GM23248 (cell line): ENCODE results near the gene SIGLEC1. TPM values are rescaled to one million over a fixed set of nuclear protein-coding genes. Genes with fewer than 3 reads are reported as not detected.

Experiments used
- DNase-seq: peaks from one replicate; pipeline ENCODE4 v3.0.0-alpha.2; 2015
- H2AFZ ChIP-seq: fragments of 200-600 bp; sonication (generic); 2 replicates; pipeline ENCODE4 v1.6.1; 2016; ENCODE audit warnings: antibody characterized with exemption
- H3F3A ChIP-seq: fragments of 200-600 bp; sonication (generic); 2 replicates; pipeline ENCODE4 v1.6.1; 2016; ENCODE audit warnings: mild to moderate bottlenecking, antibody characterized with exemption, mixed run types; ENCODE audit not compliant: insufficient read depth
- H3K27ac ChIP-seq: fragments of 200-600 bp; sonication (generic); 2 replicates; pipeline ENCODE4 v1.5.1; 2016; ENCODE audit warnings: mild to moderate bottlenecking
- H3K27me3 ChIP-seq: fragments of 200-600 bp; sonication (generic); replicated peaks from 2 replicates; pipeline ENCODE4 v1.6.1; 2016; ENCODE audit warnings: mild to moderate bottlenecking; ENCODE audit not compliant: insufficient read depth
- H3K36me3 ChIP-seq: fragments of 200-600 bp; sonication (generic); 2 replicates; pipeline ENCODE4 v1.6.1; 2016; ENCODE audit warnings: low read depth, mild to moderate bottlenecking
- H3K4me1 ChIP-seq: fragments of 200-600 bp; sonication (generic); 2 replicates; pipeline ENCODE4 v1.6.1; 2016; ENCODE audit warnings: mild to moderate bottlenecking; ENCODE audit not compliant: insufficient read depth
- H3K4me2 ChIP-seq: fragments of 200-600 bp; sonication (generic); one replicate; pipeline ENCODE4 v1.6.1; 2016; ENCODE audit warnings: mild to moderate bottlenecking; ENCODE audit not compliant: unreplicated experiment
- H3K4me3 ChIP-seq: fragments of 200-600 bp; sonication (generic); 2 replicates; pipeline ENCODE4 v1.5.1; 2016; ENCODE audit warnings: mild to moderate bottlenecking
- H3K79me2 ChIP-seq: fragments of 200-600 bp; sonication (generic); 2 replicates; pipeline ENCODE4 v1.6.1; 2016; ENCODE audit warnings: mild to moderate bottlenecking; ENCODE audit not compliant: insufficient read depth
- H3K9ac ChIP-seq: fragments of 200-600 bp; sonication (generic); 2 replicates; pipeline ENCODE4 v1.6.1; 2016; ENCODE audit warnings: mild to moderate bottlenecking
- H3K9me2 ChIP-seq: fragments of 200-600 bp; sonication (generic); 2 replicates; pipeline ENCODE4 v1.6.1; 2016; ENCODE audit warnings: mixed run types, mild to moderate bottlenecking, moderate library complexity; ENCODE audit not compliant: insufficient read depth
- H3K9me3 ChIP-seq: fragments of 200-600 bp; sonication (generic); one replicate; pipeline ENCODE4 v1.6.1; 2017; ENCODE audit warnings: low read depth
- H4K20me1 ChIP-seq: fragments of 200-600 bp; sonication (generic); 2 replicates; pipeline ENCODE4 v1.6.0; 2016; ENCODE audit not compliant: insufficient read depth
- EZH2 ChIP-seq: fragments of 200-600 bp; sonication (generic); IDR thresholded peaks from 2 replicates; pipeline ENCODE4 v1.6.1; 2018; ENCODE audit warnings: antibody characterized with exemption, mild to moderate bottlenecking; ENCODE audit not compliant: insufficient read depth, poor library complexity, severe bottlenecking
- EZH2phosphoT487 ChIP-seq: fragments of 200-600 bp; sonication (generic); IDR thresholded peaks from 2 replicates; pipeline ENCODE4 v1.6.1; 2018; ENCODE audit warnings: antibody characterized with exemption, moderate library complexity, mild to moderate bottlenecking, low read depth; ENCODE audit not compliant: insufficient read depth
- WGBS, 2 experiments: methylation state at CpG; one replicate each; pipeline ENCODE4 v1.1.6; 2015 to 2017; ENCODE audit warnings: low lambda C conversion rate in 2 of 2, low coverage in 1 of 2; ENCODE audit errors: missing lambda C conversion rate in 2 of 2; 5-methylcytosine and 5-hydroxymethylcytosine counted together
- in situ Hi-C: fragments of 300-500 bp; cut with MboI; formaldehyde crosslinking; loops from 2 replicates; pipeline ENCODE4 v1.15.0; 2020
- polyA plus RNA-seq: library from polyadenylated mRNA; unstranded; fragments of >200 nt; fragmentation: Nextera tagmentation; extraction: Ambion mirVana; gene quantifications from 2 replicates; pipeline ENCODE4 v1.2.1, GENCODE V29; 2016
- total RNA-seq: library from RNA; depleted of rRNA; stranded (reverse); fragments of >200 nt; shearing (Covaris generic); gene quantifications from 2 replicates; pipeline ENCODE4 v1.2.3, GENCODE V29; 2014

SIGLEC1 gene
- total and polyA plus RNA-seq, 2 experiments from 2014 or later: not detected

DNA sequence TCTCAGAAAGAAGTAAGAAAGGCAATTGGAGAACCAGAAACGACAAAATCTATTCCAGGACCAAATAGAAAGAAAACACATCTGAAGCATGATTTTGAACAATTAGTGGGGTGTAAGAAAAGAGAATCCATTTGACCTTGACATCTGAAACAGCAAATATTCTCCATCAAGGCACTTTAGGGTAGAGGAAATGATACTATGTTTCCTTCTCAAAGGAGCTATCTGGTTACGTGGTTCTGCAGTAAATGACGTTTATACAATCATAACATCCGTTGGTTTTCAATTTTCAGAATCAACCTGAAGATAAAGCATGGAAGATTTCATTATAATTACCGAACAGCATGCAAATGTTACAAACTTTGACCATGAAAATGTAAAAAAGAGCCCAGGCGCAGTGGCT, 8.2 kb upstream of the SIGLEC1 start:
- in situ Hi-C loops: no loop called here
- Histone ChIP-seq H3K4me1 (no peaks in the 10 kb centered on the region), H3K9ac (no peak overlapping the region), H3K79me2 (no peaks in the 10 kb centered on the region), H2AFZ (no peak overlapping the region), H3F3A (no peaks in the 10 kb centered on the region), H3K4me2 (no peak overlapping the region), H3K9me2 (no peaks in the 10 kb centered on the region), H3K27ac (no peak overlapping the region), H3K27me3 (peaks cover 16% of the 10 kb centered on the region), H3K9me3 (no peaks in the 10 kb centered on the region), H3K4me3 (no peak overlapping the region), H3K36me3 (no peaks in the 10 kb centered on the region), H4K20me1 (no peaks in the 10 kb centered on the region)
- no peak for DNase-seq
- WGBS, 2 experiments: 66 to 69% methylated on average over 6 of the region's 6 CpGs
- TF ChIP-seq EZH2 (no peak), EZH2phosphoT487 (no peak)

DNA sequence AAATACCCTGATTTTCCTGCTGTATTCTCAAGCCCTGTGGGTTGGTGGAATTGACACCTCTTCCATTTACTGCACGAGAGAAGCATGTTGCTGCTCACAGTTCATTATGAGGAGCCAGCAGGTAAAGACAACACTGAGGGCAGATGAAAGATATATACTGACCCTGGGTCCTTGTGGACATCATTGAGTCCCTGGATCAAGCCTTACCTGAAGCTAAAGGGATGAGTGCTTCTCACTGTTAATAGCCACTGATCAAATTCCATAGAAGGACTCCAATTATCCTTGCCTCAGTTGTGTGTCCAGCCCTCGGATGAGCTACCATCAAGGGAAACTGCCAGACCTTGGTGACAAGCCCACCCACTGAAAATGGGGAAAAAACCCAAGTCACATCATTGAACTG, 7.7 kb upstream of the SIGLEC1 start:
- Histone ChIP-seq H3K9me3 (no peaks in the 10 kb centered on the region), H4K20me1 (no peaks in the 10 kb centered on the region), H3K4me1 (no peaks in the 10 kb centered on the region), H3F3A (no peaks in the 10 kb centered on the region), H3K36me3 (no peaks in the 10 kb centered on the region), H2AFZ (no peak overlapping the region), H3K79me2 (no peaks in the 10 kb centered on the region), H3K27me3 (peaks cover 16% of the 10 kb centered on the region), H3K9me2 (no peaks in the 10 kb centered on the region), H3K9ac (no peak overlapping the region), H3K4me2 (no peak overlapping the region), H3K4me3 (no peak overlapping the region), H3K27ac (no peak overlapping the region)
- 38 to 58% methylated on average over 2 of the region's 2 CpGs for WGBS, 2 experiments
- TF ChIP-seq EZH2phosphoT487: no peak
- TF ChIP-seq EZH2: no peak
- in situ Hi-C loops: no loop called here
- no peak for DNase-seq

DNA sequence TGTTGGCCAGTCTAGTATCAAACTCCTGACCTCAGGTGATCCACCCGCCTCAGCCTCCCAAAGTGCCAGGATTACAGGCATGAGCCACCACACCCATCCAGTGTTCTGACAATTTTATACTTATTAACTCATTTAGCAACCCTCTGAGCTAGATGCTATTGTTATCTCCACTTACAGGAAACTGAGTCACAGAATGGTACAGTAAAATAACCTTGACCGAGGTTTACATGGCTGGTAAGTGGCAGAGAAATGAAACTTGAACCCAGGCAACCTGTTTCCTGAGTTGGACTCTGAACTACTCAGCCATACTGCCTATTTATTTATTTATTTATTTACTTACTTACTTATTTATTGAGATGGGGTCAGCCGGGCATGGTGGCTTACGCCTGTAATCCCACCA, 6.6 kb upstream of the SIGLEC1 start:
- in situ Hi-C loops: no loop called here
- no peak overlapping the region for H3K4me3 ChIP-seq
- no peak for TF ChIP-seq EZH2
- TF ChIP-seq EZH2phosphoT487: no peak
- 91% methylated on average over 4 of the region's 4 CpGs for WGBS, 2 experiments
- no peak overlapping the region for H2AFZ ChIP-seq
- no peaks in the 10 kb centered on the region for H3F3A ChIP-seq
- H3K4me2 ChIP-seq: no peak overlapping the region
- H3K27me3 ChIP-seq: peaks cover 16% of the 10 kb centered on the region
- H3K9me2 ChIP-seq: no peaks in the 10 kb centered on the region
- H3K9ac ChIP-seq: no peak overlapping the region
- H3K9me3 ChIP-seq: no peaks in the 10 kb centered on the region
- no peaks in the 10 kb centered on the region for H4K20me1 ChIP-seq
- H3K36me3 ChIP-seq: no peaks in the 10 kb centered on the region
- DNase-seq: no peak
- H3K79me2 ChIP-seq: no peaks in the 10 kb centered on the region
- H3K4me1 ChIP-seq: no peaks in the 10 kb centered on the region
- H3K27ac ChIP-seq: no peak overlapping the region

DNA sequence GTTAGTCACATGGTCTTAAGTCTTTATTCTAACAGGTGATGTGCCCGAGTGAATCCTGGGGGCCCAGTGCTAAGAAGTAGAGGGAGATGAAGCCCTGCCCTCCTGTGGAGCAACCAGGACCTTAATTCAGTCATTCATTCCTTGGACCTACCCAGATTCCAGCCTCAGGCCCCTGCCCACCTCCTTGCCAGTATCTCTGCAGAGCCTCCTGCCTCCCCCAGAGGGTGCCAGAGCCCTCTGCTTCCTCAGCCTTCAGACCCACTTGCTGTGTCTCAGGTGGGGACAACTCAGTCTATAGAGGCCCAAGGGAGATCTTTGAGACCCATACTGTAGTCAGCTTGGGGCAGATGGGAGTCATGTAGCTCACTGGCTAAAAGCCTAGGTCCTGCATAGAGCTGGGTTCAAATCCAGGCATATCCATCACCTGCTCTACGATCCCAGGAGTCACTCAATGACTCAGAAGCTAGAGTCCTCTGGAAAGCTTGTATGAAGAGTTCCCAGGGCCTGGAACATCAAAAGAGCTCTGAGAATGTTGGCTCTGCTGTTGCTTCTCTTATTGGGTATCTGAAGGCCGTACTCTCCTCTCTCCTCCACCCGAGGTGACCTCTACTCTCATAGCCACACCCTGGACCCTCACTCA, 3.9 kb upstream of the SIGLEC1 start:
- Histone ChIP-seq H3K4me1 (no peaks in the 10 kb centered on the region), H2AFZ (no peak overlapping the region), H3K4me3 (no peak overlapping the region), H4K20me1 (no peaks in the 10 kb centered on the region), H3K9me3 (no peaks in the 10 kb centered on the region), H3K27me3 (peaks cover 7% of the 10 kb centered on the region), H3K36me3 (no peaks in the 10 kb centered on the region), H3K4me2 (no peak overlapping the region), H3F3A (no peaks in the 10 kb centered on the region), H3K27ac (no peak overlapping the region), H3K79me2 (no peaks in the 10 kb centered on the region), H3K9ac (no peak overlapping the region), H3K9me2 (no peaks in the 10 kb centered on the region)
- peak; percentile 66 for DNase-seq
- WGBS, 2 experiments: 34 to 40% methylated on average over 4 of the region's 4 CpGs
- in situ Hi-C loops: no loop called here
- TF ChIP-seq EZH2: no peak
- no peak for TF ChIP-seq EZH2phosphoT487

DNA sequence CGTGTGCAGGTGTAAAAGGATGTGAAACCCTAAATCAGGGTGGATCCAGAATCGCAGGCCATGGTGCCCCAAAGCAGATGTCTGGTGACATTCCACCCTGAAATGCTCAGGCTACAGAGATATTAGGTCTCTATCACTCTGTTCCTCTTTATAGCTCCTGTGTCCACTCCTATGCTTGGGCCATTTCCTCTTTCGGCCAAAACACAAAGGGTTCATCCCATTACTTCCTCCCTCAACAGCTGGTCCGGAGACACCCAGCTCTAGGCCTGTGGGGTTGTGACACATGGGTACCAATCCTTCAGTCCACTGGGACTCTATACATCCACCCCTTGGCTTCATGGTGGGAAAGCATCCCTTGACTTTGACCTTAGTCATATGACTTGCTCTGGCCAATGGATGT, 1.7 kb upstream of the SIGLEC1 start:
- H2AFZ ChIP-seq: no peak overlapping the region
- no peaks in the 10 kb centered on the region for H3K4me1 ChIP-seq
- in situ Hi-C loops: no loop called here
- H3K36me3 ChIP-seq: no peaks in the 10 kb centered on the region
- no peaks in the 10 kb centered on the region for H4K20me1 ChIP-seq
- no peaks in the 10 kb centered on the region for H3K9me3 ChIP-seq
- DNase-seq: no peak
- no peaks in the 10 kb centered on the region for H3K9me2 ChIP-seq
- no peak for TF ChIP-seq EZH2
- no peak for TF ChIP-seq EZH2phosphoT487
- no peaks in the 10 kb centered on the region for H3K79me2 ChIP-seq
- H3K4me3 ChIP-seq: no peak overlapping the region
- H3F3A ChIP-seq: peaks cover 5% of the 10 kb centered on the region; the same call in 1 of the 2 replicates
- no peak overlapping the region for H3K27ac ChIP-seq
- H3K9ac ChIP-seq: no peak overlapping the region
- H3K4me2 ChIP-seq: no peak overlapping the region
- 88 to 89% methylated on average over 4 of the region's 4 CpGs for WGBS, 2 experiments
- H3K27me3 ChIP-seq: no peaks in the 10 kb centered on the region
